ENCODE results near the gene GNGT2.
A peak's percentile ranks its signal among the peaks of the same experiment; 100 is the strongest.

The GNGT2 gene

GRCh38 chr17:49210158-49211029 is at the start of gene GNGT2, which contains the start of gene ABI3:
Gene GNGT2, minus strand, starts transcription at chr17:49210574. Its CDS starts 3,152 bp downstream, at chr17:49207422.
Gene ABI3, plus strand, starts transcription at chr17:49210707. Its CDS starts 18 bp downstream, at chr17:49210725.
- POLR2A ChIA-PET = interaction anchor here (0.8 kb wide), 1 partner anchor 214 kb away, joined by 3 read pairs; no protein-coding TSS in a partner anchor
- CTCF ChIA-PET = interaction anchor here (0.6 to 4.4 kb wide), 2 partner anchors 17 to 31 kb away, joined by 3 to 28 read pairs; no protein-coding TSS in a partner anchor
- H3K4me3 ChIP-seq (ENCODE audit: low read depth, low read length) = no peak within 1 kb of the TSS
- TF ChIP-seq ZIC2 (tag by site-specific recombination; IDR thresholded peaks at IDR 0.05) = peak; percentile 25; the same call in 1 of the 2 replicates
- TF ChIP-seq ZBTB21 (tag by site-specific recombination; IDR thresholded peaks at IDR 0.05) = no peak
- no peaks in the 10 kb centered on the region for H3K4me1 ChIP-seq (ENCODE audit: control insufficient read depth, insufficient read depth, low read length)
- H3K9me3 ChIP-seq (ENCODE audit: control insufficient read depth, insufficient read depth, low read depth, low read length) = no peaks in the 10 kb centered on the region
- H3K36me3 ChIP-seq (ENCODE audit: control insufficient read depth in 2 of 2, insufficient read depth in 1 of 2, low read length in 2 of 2) = no peaks in the 10 kb centered on the region
- no peak within 1 kb of the TSS for H3K27ac ChIP-seq (ENCODE audit: extremely low read depth, low read depth, low read length)

- ChIA-PET POLR2A (interaction anchor here (1.0 to 1.7 kb wide), 4 partner anchors 29 to 159 kb away, joined by 3 to 5 read pairs (median 4); partner anchors contain the start of gene PHOSPHO1), CTCF (interaction anchor here (1.0 to 1.7 kb wide), 2 partner anchors 17 to 31 kb away, joined by 4 read pairs; no protein-coding TSS in a partner anchor)
- no peak for TF ChIP-seq ZNF140 (tag by site-specific recombination; IDR thresholded peaks at IDR 0.05)
- TF ChIP-seq ZXDB (tag by site-specific recombination; IDR thresholded peaks at IDR 0.05) = 0 out of 2 replicates have a peak, but pooled peaks have one; percentile 15
- TF ChIP-seq HOXC10 (CRISPR knock-in tag; IDR thresholded peaks at IDR 0.05) = no peak
- no peak for TF ChIP-seq SP7 (tag by site-specific recombination; IDR thresholded peaks at IDR 0.05)
- TF ChIP-seq SETDB1 (IDR thresholded peaks at IDR 0.05; ENCODE audit: insufficient read length, low read length) = no peak
- TF ChIP-seq ZNF560 (tag by site-specific recombination; IDR thresholded peaks at IDR 0.05; ENCODE audit: borderline replicate concordance) = no peak
- TF ChIP-seq KLF8 (tag by site-specific recombination; IDR thresholded peaks at IDR 0.05) = no peak
- no peak for TF ChIP-seq ZNF174 (tag by site-specific recombination; IDR thresholded peaks at IDR 0.05)
- no peak for TF ChIP-seq ZNF76 (tag by site-specific recombination; IDR thresholded peaks at IDR 0.05; ENCODE audit: borderline replicate concordance, low read depth)
- no peak for TF ChIP-seq ZNF112 (tag by site-specific recombination; IDR thresholded peaks at IDR 0.05)
- peak; percentile 99 for TF ChIP-seq ZBTB17 (tag by site-specific recombination; IDR thresholded peaks at IDR 0.05)
- TF ChIP-seq ZSCAN4 (tag by site-specific recombination; IDR thresholded peaks at IDR 0.05) = no peak
- TF ChIP-seq ZNF580 (tag by site-specific recombination; IDR thresholded peaks at IDR 0.05) = no peak
- no peak for TF ChIP-seq KLF9 (tag by site-specific recombination; IDR thresholded peaks at IDR 0.05; ENCODE audit: low read depth)
- TF ChIP-seq ZNF280D (tag by site-specific recombination; IDR thresholded peaks at IDR 0.05) = no peak
- TF ChIP-seq INSM2 (tag by site-specific recombination; IDR thresholded peaks at IDR 0.05) = no peak
- TF ChIP-seq KLF1 (tag by site-specific recombination; IDR thresholded peaks at IDR 0.05) = no peak
- Histone ChIP-seq H3K4me3 (ENCODE audit: low read depth, low read length) (peak overlapping the region; percentile 44), H3K4me1 (ENCODE audit: control insufficient read depth, insufficient read depth, low read length) (peaks cover 4% of the 10 kb centered on the region; the same call in 1 of the 2 replicates), H3K27ac (ENCODE audit: extremely low read depth, low read depth, low read length) (peak overlapping the region; percentile 63; the same call in 1 of the 2 replicates), H3K9me3 (ENCODE audit: control insufficient read depth, insufficient read depth, low read depth, low read length) (no peaks in the 10 kb centered on the region), H3K36me3 (ENCODE audit: control insufficient read depth in 2 of 2, insufficient read depth in 1 of 2, low read length in 2 of 2) (no peaks in the 10 kb centered on the region)
Observed at GRCh38 chr17:49259663-49260010, 49.3 kb upstream of the GNGT2 start.

Data from HEK293 (cell line).